ENCODE data around the gene ACTL7B. TPM values are rescaled to one million over a fixed set of nuclear protein-coding genes. Genes with fewer than 3 reads are reported as not detected.
A peak's percentile ranks its signal among the peaks of the same experiment; 100 is the strongest.
"Not testable (repeated sequence)": the region's sequence is repeated elsewhere in the genome, so short reads cannot be mapped to it uniquely, and the experiment has no call there.

Gene ACTL7B
- total RNA-seq, 2 donors from 2014 or later: 0.26 TPM; not detected in 1

DNA sequence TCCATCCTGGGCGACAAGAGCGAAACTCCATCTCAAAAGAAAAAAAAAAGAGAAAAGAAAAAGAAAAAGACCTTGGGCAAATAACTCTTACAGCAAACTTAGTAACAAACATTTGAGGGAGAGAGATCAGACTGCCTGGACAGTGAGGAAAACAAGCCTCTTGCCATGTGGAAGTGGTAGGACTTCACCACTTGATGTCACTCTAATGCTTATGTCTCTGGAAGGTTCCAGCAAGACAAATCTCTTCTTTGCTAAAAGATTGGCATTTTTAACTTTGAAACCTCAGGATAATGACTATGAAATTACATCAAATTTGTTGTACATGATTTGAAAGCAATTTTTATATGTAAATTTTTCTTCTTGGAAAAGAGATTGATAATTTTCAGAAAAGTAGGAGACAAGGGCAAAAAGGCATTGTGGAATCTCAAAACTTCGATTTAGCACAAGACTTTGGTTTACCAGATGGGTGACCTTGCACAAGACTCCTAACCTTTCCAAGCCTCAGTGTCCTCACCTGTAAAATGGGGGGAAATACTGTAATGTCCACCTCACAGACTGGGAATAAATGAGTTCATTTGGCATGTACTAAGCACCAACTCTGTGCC, 5.4 kb downstream of the ACTL7B start:
- no peak for TF ChIP-seq POLR2A (IDR thresholded peaks at IDR 0.05)
- TF ChIP-seq, protein P1, sequence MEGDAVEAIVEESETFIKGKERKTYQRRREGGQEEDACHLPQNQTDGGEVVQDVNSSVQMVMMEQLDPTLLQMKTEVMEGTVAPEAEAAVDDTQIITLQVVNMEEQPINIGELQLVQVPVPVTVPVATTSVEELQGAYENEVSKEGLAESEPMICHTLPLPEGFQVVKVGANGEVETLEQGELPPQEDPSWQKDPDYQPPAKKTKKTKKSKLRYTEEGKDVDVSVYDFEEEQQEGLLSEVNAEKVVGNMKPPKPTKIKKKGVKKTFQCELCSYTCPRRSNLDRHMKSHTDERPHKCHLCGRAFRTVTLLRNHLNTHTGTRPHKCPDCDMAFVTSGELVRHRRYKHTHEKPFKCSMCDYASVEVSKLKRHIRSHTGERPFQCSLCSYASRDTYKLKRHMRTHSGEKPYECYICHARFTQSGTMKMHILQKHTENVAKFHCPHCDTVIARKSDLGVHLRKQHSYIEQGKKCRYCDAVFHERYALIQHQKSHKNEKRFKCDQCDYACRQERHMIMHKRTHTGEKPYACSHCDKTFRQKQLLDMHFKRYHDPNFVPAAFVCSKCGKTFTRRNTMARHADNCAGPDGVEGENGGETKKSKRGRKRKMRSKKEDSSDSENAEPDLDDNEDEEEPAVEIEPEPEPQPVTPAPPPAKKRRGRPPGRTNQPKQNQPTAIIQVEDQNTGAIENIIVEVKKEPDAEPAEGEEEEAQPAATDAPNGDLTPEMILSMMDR (IDR thresholded peaks at IDR 0.05): peak in 4 of 7 experiments; percentile 13 to 22 (median 19)
- no peaks in the 10 kb centered on the region for H3K9me3 ChIP-seq
- H3K4me3 ChIP-seq: no peak overlapping the region
- ATAC-seq: no peak
- no peak for DNase-seq
- H3K4me1 ChIP-seq: no peaks in the 10 kb centered on the region
- H3K36me3 ChIP-seq (replicated peaks in 1 of 2; ENCODE audit: insufficient read depth in 1 of 2, low read depth in 2 of 2): no peaks in the 10 kb centered on the region
- no peaks in the 10 kb centered on the region for H3K27me3 ChIP-seq
- intact Hi-C loops (cut with DNase I): no loop called here
- no peak overlapping the region for H3K27ac ChIP-seq
- 86 to 88% methylated on average over 3 of the region's 3 CpGs for WGBS, 2 donors

- intact Hi-C loops (cut with DNase I); H3K27me3 ChIP-seq; H3K36me3 ChIP-seq (replicated peaks in 1 of 2; ENCODE audit: insufficient read depth in 1 of 2, low read depth in 2 of 2); H3K4me3 ChIP-seq; H3K9me3 ChIP-seq; DNase-seq; ATAC-seq; H3K27ac ChIP-seq; H3K4me1 ChIP-seq: not testable (repeated sequence)
- WGBS, 2 donors: 85 to 87% methylated on average over 4 to 8 of the region's 8 CpGs
Observed at GRCh38 chr9:108848296-108848695, 7.5 kb downstream of the ACTL7B start.

- no peak for DNase-seq
- intact Hi-C loops (cut with DNase I): no loop called here
- H3K27me3 ChIP-seq: no peaks in the 10 kb centered on the region
- no peaks in the 10 kb centered on the region for H3K9me3 ChIP-seq
- WGBS, 2 donors: 61 to 66% methylated on average over 2 of the region's 2 CpGs
- no peaks in the 10 kb centered on the region for H3K36me3 ChIP-seq (replicated peaks in 1 of 2; ENCODE audit: insufficient read depth in 1 of 2, low read depth in 2 of 2)
- H3K27ac ChIP-seq: no peak overlapping the region
- ATAC-seq: no peak
- no peak for TF ChIP-seq POLR2A (IDR thresholded peaks at IDR 0.05)
- TF ChIP-seq, protein P1 (IDR thresholded peaks at IDR 0.05): no peak
- H3K4me3 ChIP-seq: no peak overlapping the region
- H3K4me1 ChIP-seq: no peaks in the 10 kb centered on the region
Observed at GRCh38 chr9:108845947-108846346, 9.8 kb downstream of the ACTL7B start.

DNA sequence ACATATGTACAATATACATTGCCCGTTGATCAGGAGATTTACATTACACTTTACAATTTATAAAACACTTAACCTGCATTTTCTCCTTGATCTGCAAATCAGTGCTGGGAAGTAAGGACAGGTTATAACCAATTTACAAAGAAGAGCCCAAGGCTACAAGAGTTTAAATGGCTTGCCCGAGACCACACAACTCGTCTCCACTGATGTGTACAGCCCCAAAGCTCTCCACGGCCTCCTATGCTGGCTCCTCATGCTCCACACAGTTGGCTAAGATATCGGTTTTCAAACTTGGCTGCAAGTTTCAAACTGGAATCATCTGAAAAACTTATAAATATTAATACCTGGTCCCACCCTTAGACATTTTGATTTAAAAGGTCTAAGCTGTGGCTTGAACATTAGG, 10.3 kb downstream of the ACTL7B start:
- Histone ChIP-seq H3K9me3 (no peaks in the 10 kb centered on the region), H3K36me3 (replicated peaks in 1 of 2; ENCODE audit: insufficient read depth in 1 of 2, low read depth in 2 of 2) (no peaks in the 10 kb centered on the region), H3K27me3 (no peaks in the 10 kb centered on the region), H3K27ac (no peak overlapping the region), H3K4me1 (no peaks in the 10 kb centered on the region), H3K4me3 (no peak overlapping the region)
- ATAC-seq (no peak), DNase-seq (no peak)
- 76 to 82% methylated on average over 5 of the region's 5 CpGs for WGBS, 2 donors
- TF ChIP-seq, protein P1 (IDR thresholded peaks at IDR 0.05): no peak
- no peak for TF ChIP-seq POLR2A (IDR thresholded peaks at IDR 0.05)
- intact Hi-C loops (cut with DNase I): no loop called here

- DNase-seq: no peak
- Histone ChIP-seq H3K27me3 (no peaks in the 10 kb centered on the region), H3K4me1 (no peaks in the 10 kb centered on the region), H3K9me3 (no peaks in the 10 kb centered on the region), H3K27ac (no peak overlapping the region), H3K4me3 (no peak overlapping the region), H3K36me3 (replicated peaks in 1 of 2; ENCODE audit: insufficient read depth in 1 of 2, low read depth in 2 of 2) (no peaks in the 10 kb centered on the region)
- intact Hi-C loops (cut with DNase I): no loop called here
- WGBS, 2 donors: 69 to 79% methylated on average over 2 of the region's 2 CpGs
- ATAC-seq: no peak
- no peak for TF ChIP-seq POLR2A (IDR thresholded peaks at IDR 0.05)
- TF ChIP-seq, protein P1 (IDR thresholded peaks at IDR 0.05): no peak
Observed at GRCh38 chr9:108844856-108845255, 10.9 kb downstream of the ACTL7B start.

Measured in body of pancreas (tissue), 4 donors.